Measurements from ENCODE around the gene FGD5. TPM values are rescaled to one million over a fixed set of nuclear protein-coding genes. Genes with fewer than 3 reads are reported as not detected.

Gene FGD5
- total RNA-seq, 3 donors from 2014 or later (not counting 1 experiment from before 2014, with no cell fraction given) = not detected

DNA sequence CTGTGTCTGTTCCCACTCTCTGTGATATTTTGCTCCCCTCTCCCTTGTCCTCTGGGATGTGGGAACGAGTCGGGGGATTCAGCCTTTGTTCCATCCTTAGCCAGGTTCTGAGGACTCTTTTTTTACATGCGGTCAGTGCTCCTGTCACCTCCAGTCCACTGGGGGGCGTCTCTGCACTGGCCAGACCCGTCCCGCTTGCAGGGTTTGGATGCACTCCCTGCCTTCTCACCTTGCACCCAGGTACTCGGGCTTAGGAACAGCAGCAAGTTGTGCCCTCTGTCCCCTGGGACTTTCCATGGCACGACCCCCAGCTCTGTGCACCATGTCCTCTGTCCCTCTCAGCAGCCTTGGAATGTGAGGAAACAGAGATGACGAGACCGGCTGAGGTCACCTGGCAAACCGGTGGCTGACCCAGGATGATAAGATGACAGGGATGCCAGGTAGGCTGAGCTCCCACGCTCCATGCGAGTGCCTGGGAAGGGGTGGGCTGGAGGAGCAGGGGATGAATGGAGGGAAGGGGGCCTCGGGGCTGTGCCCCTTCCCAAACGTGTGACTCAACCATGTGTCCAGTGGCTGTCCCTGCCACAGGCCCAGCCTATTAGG lies 27.3 kb upstream of the FGD5 start:
- no peaks in the 10 kb centered on the region for H3K4me1 Mint-ChIP-seq
- Histone ChIP-seq H3K4me1 (ENCODE audit: control insufficient read depth, insufficient read depth, low read length) (no peaks in the 10 kb centered on the region), H3K27ac (ENCODE audit: low read length) (no peak overlapping the region), H3K4me3 (ENCODE audit: low read length) (no peak overlapping the region), H3K27me3 (ENCODE audit: control insufficient read depth, insufficient read depth, low read length) (no peaks in the 10 kb centered on the region), H3K9me3 (ENCODE audit: control insufficient read depth, insufficient read depth, low read length) (no peaks in the 10 kb centered on the region), H3K36me3 (ENCODE audit: control insufficient read depth, insufficient read depth, low read length) (no peaks in the 10 kb centered on the region)
- no peak overlapping the region for H3K4me3 Mint-ChIP-seq
- TF ChIP-seq, protein P1, sequence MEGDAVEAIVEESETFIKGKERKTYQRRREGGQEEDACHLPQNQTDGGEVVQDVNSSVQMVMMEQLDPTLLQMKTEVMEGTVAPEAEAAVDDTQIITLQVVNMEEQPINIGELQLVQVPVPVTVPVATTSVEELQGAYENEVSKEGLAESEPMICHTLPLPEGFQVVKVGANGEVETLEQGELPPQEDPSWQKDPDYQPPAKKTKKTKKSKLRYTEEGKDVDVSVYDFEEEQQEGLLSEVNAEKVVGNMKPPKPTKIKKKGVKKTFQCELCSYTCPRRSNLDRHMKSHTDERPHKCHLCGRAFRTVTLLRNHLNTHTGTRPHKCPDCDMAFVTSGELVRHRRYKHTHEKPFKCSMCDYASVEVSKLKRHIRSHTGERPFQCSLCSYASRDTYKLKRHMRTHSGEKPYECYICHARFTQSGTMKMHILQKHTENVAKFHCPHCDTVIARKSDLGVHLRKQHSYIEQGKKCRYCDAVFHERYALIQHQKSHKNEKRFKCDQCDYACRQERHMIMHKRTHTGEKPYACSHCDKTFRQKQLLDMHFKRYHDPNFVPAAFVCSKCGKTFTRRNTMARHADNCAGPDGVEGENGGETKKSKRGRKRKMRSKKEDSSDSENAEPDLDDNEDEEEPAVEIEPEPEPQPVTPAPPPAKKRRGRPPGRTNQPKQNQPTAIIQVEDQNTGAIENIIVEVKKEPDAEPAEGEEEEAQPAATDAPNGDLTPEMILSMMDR (IDR thresholded peaks at IDR 0.05) = no peak
- intact Hi-C loops (cut with micrococcal nuclease) = no loop called here
- WGBS (ENCODE audit: insufficient coverage) = 40% methylated on average over 15 of the region's 15 CpGs
- peak in 1 of 2 donors; percentile 65 for DNase-seq
- no peaks in the 10 kb centered on the region for H3K36me3 Mint-ChIP-seq
- no peaks in the 10 kb centered on the region for H3K9me3 Mint-ChIP-seq
- H3K27ac Mint-ChIP-seq = no peak overlapping the region
- ATAC-seq = peak in 1 of 3 donors; percentile 54
- peaks cover 5 to 19% of the 10 kb centered on the region in 2 donors for H3K27me3 Mint-ChIP-seq (ENCODE audit: low read depth in 2 of 2)

DNA sequence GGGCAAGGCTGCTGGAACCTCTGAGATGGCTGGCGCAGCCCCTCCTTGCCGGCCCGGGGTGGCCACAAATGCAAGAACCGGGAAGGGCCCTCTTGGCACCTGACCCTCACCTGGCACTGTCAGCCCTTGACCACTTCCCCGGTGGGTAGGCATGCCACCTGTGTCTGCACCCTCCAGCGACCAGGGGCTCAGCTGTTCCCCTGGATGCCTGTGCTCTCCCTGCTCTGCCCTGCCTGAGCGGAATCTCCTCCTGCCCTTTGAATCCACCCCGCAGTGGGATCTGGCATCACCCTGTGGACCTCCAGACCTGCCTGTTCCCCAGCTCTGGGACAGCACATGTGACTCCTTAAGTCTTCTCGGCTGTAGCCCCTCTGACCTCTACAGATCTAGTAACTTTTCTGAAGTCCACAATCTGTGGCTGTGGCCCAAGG lies 26.1 kb upstream of the FGD5 start:
- no peak overlapping the region for H3K4me3 Mint-ChIP-seq
- TF ChIP-seq, protein P1 (IDR thresholded peaks at IDR 0.05) = no peak
- H3K27ac ChIP-seq (ENCODE audit: low read length) = no peak overlapping the region

GRCh38 chr3:14793126-14793857 lies 25.5 kb upstream of the FGD5 start:
- Mint-ChIP-seq H3K36me3 (no peaks in the 10 kb centered on the region), H3K4me3 (no peak overlapping the region), H3K4me1 (no peaks in the 10 kb centered on the region), H3K27ac (no peak overlapping the region), H3K27me3 (ENCODE audit: low read depth in 2 of 2) (peaks cover 5 to 19% of the 10 kb centered on the region in 2 donors), H3K9me3 (no peaks in the 10 kb centered on the region)
- Histone ChIP-seq H3K4me3 (ENCODE audit: low read length) (no peak overlapping the region), H3K4me1 (ENCODE audit: control insufficient read depth, insufficient read depth, low read length) (no peaks in the 10 kb centered on the region), H3K27me3 (ENCODE audit: control insufficient read depth, insufficient read depth, low read length) (no peaks in the 10 kb centered on the region), H3K36me3 (ENCODE audit: control insufficient read depth, insufficient read depth, low read length) (no peaks in the 10 kb centered on the region), H3K9me3 (ENCODE audit: control insufficient read depth, insufficient read depth, low read length) (no peaks in the 10 kb centered on the region), H3K27ac (ENCODE audit: low read length) (no peak overlapping the region)
- 82% methylated on average over 15 of the region's 15 CpGs for WGBS (ENCODE audit: insufficient coverage)
- TF ChIP-seq, protein P1 (IDR thresholded peaks at IDR 0.05) = no peak
- ATAC-seq (no peak), DNase-seq (no peak)
- intact Hi-C loops (cut with micrococcal nuclease) = no loop called here

More for the DNA sequence above, 26.1 kb upstream of the FGD5 start:
- no peak overlapping the region for H3K27ac Mint-ChIP-seq
- H3K36me3 ChIP-seq (ENCODE audit: control insufficient read depth, insufficient read depth, low read length) = no peaks in the 10 kb centered on the region
- no peaks in the 10 kb centered on the region for H3K9me3 ChIP-seq (ENCODE audit: control insufficient read depth, insufficient read depth, low read length)
- intact Hi-C loops (cut with micrococcal nuclease) = no loop called here
- ATAC-seq (no peak), DNase-seq (no peak)
- no peaks in the 10 kb centered on the region for H3K9me3 Mint-ChIP-seq
- no peaks in the 10 kb centered on the region for H3K4me1 ChIP-seq (ENCODE audit: control insufficient read depth, insufficient read depth, low read length)
- H3K36me3 Mint-ChIP-seq = no peaks in the 10 kb centered on the region
- H3K27me3 ChIP-seq (ENCODE audit: control insufficient read depth, insufficient read depth, low read length) = no peaks in the 10 kb centered on the region
- no peaks in the 10 kb centered on the region for H3K4me1 Mint-ChIP-seq
- H3K4me3 ChIP-seq (ENCODE audit: low read length) = no peak overlapping the region
- peaks cover 5 to 19% of the 10 kb centered on the region in 2 donors for H3K27me3 Mint-ChIP-seq (ENCODE audit: low read depth in 2 of 2)
- 85% methylated on average over 9 of the region's 9 CpGs for WGBS (ENCODE audit: insufficient coverage)

Data from natural killer cell (primary cell).